ENCODE results near the gene GNG11. TPM values are rescaled to one million over a fixed set of nuclear protein-coding genes. Genes with fewer than 3 reads are reported as not detected.

GNG11 gene
- total and polyA plus RNA-seq, 5 donors from 2014 or later, result 3.1 TPM; not detected in 4

DNA sequence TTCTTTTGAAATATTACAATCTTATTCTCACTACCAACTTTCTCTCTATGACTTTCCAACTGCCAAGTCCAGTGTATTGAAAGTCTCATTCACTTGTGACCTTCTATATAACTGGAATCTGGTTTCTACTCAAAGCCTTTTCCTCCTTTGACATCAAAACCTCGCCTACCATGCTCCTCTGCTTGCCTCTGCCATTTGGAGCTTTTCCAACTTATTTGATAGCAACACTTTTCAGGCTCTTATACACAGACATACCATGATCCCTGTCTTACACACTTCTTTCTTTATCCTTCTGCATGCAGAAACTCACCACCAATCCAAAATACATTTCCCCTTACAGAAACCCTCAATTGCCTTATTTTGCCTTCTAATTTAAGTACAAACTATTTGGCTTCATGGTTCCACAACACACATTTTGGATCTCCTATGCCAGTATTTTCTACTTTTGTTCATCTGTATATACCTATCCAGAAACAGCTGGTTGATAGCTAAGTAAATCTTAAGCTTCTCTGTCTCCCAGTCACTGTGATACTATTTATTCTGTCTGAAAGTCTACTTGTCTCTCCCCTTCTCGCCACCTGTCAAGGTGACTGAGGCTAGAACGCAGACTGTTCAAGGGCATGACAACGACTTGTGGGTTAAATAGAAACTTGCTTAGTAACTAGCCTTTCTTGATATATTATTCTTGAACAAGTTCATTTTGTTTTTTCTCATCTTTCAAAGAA, 22.4 kb downstream of the GNG11 start:
- H3K4me3 Mint-ChIP-seq, result no peak overlapping the region
- Histone ChIP-seq H3K36me3 (ENCODE audit: control insufficient read depth, insufficient read depth, low read length) (no peaks in the 10 kb centered on the region), H3K27me3 (ENCODE audit: control insufficient read depth, insufficient read depth, low read length) (peaks cover 2% of the 10 kb centered on the region), H3K27ac (ENCODE audit: insufficient read depth, low read length, poor library complexity, severe bottlenecking) (no peak overlapping the region), H3K9me3 (ENCODE audit: control insufficient read depth in 2 of 2, low read length in 2 of 2) (no peaks in the 10 kb centered on the region), H3K4me1 (ENCODE audit: control insufficient read depth, insufficient read depth, low read length, poor library complexity, severe bottlenecking) (no peaks in the 10 kb centered on the region), H3K4me3 (ENCODE audit: low read depth, low read length) (no peak overlapping the region)
- no peaks in the 10 kb centered on the region for H3K36me3 Mint-ChIP-seq
- DNase-seq (no peak), ATAC-seq (ENCODE audit: low read depth in 2 of 2) (no peak)
- peaks cover 0 to 5% (median 0%) of the 10 kb centered on the region in 7 donors for H3K9me3 Mint-ChIP-seq
- no peaks in the 10 kb centered on the region for H3K4me1 Mint-ChIP-seq
- peaks cover 6% of the 10 kb centered on the region for H3K27me3 Mint-ChIP-seq
- H3K27ac Mint-ChIP-seq, result no peak overlapping the region

DNA sequence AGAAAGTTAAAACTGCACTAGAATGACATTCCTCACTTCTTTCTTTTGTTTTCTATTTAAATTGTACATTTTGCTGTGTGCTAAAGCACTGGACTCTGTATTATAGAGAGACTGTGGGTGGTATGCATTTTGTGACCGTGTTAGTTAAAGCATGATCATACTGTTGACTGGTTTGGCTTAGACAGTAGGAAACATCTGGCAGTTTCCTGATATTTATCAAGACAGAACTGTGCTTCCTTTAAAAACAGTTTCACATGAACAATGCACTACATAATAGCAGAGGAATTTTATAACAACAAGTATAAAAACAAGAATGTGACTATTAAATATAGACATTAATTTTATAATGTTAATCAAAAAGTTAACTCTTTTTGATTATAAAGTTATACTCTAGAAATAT, 23.1 kb downstream of the GNG11 start:
- H3K27me3 Mint-ChIP-seq, result peaks cover 6% of the 10 kb centered on the region
- no peak overlapping the region for H3K4me3 ChIP-seq (ENCODE audit: low read depth, low read length)
- peaks cover 2% of the 10 kb centered on the region for H3K27me3 ChIP-seq (ENCODE audit: control insufficient read depth, insufficient read depth, low read length)
- no peaks in the 10 kb centered on the region for H3K4me1 ChIP-seq (ENCODE audit: control insufficient read depth, insufficient read depth, low read length, poor library complexity, severe bottlenecking)
- DNase-seq (no peak), ATAC-seq (ENCODE audit: low read depth in 2 of 2) (no peak)
- H3K9me3 Mint-ChIP-seq, result peaks cover 0 to 5% (median 0%) of the 10 kb centered on the region in 7 donors
- H3K9me3 ChIP-seq (ENCODE audit: control insufficient read depth in 2 of 2, low read length in 2 of 2), result no peaks in the 10 kb centered on the region
- H3K27ac Mint-ChIP-seq, result no peak overlapping the region
- H3K36me3 Mint-ChIP-seq, result no peaks in the 10 kb centered on the region
- no peak overlapping the region for H3K27ac ChIP-seq (ENCODE audit: insufficient read depth, low read length, poor library complexity, severe bottlenecking)
- H3K4me1 Mint-ChIP-seq, result no peaks in the 10 kb centered on the region
- H3K4me3 Mint-ChIP-seq, result no peak overlapping the region
- no peaks in the 10 kb centered on the region for H3K36me3 ChIP-seq (ENCODE audit: control insufficient read depth, insufficient read depth, low read length)

DNA sequence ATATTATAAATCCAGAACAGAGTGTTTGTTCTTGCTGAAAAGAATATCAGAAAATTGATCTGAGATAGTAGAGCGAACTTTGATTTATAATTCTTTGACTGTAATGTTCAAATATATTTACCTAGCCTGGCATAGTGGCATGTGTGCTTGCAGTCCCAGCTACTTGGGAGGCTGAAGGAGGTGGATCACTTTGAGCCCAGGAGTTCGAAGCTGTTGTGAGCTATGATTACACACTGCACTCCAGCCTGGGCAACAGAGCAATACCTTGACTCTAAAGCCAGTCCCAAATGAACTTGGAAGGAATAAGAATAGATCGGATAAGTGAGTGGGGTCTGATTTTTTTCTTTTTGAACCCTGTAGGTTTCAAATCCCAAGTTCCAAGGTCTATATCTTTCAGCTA, 23.5 kb downstream of the GNG11 start:
- H3K9me3 ChIP-seq (ENCODE audit: control insufficient read depth in 2 of 2, low read length in 2 of 2), result no peaks in the 10 kb centered on the region
- no peaks in the 10 kb centered on the region for H3K4me1 ChIP-seq (ENCODE audit: control insufficient read depth, insufficient read depth, low read length, poor library complexity, severe bottlenecking)
- Mint-ChIP-seq H3K4me1 (no peaks in the 10 kb centered on the region), H3K36me3 (no peaks in the 10 kb centered on the region), H3K27me3 (peaks cover 6% of the 10 kb centered on the region), H3K9me3 (peaks cover 0 to 5% (median 0%) of the 10 kb centered on the region in 7 donors), H3K27ac (no peak overlapping the region), H3K4me3 (no peak overlapping the region)
- no peaks in the 10 kb centered on the region for H3K36me3 ChIP-seq (ENCODE audit: control insufficient read depth, insufficient read depth, low read length)
- no peak overlapping the region for H3K4me3 ChIP-seq (ENCODE audit: low read depth, low read length)
- DNase-seq (no peak), ATAC-seq (ENCODE audit: low read depth in 2 of 2) (no peak)
- peaks cover 2% of the 10 kb centered on the region for H3K27me3 ChIP-seq (ENCODE audit: control insufficient read depth, insufficient read depth, low read length)
- no peak overlapping the region for H3K27ac ChIP-seq (ENCODE audit: insufficient read depth, low read length, poor library complexity, severe bottlenecking)

DNA sequence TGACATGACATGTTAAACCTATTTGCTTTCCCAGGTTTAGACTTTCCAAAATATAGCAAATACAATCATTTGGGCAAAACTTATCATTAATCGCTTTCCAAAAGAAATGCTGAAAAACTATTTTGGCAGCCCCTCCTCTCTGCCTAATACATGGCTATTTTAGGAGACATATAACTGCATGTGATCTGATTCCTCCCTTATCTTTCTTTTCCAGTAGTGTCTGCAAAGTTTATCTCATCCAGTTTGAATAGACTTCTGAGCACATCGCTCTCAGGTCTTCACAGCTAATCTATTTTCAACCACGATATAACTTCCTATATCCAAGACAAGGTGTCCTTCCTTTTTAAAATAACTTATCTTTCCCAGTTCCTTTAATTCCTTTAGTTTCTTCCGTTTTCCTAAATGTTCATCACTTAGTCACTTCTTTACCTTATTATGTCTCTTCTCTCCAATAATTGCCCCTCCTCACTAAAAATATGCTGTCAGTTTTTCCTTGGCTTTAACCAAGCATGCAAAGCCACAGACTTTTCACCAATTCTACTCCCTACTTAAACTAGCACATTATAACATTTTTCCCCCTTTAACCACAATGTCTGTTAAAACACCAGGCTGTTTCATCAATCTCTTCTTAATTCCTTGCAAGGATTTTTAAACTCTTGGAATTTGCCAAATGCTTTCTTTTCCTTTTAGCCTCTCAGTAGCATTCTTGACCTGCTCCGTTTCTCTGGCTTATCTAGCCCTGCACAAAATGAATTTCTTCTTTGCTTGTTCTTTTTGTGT, 24.4 kb downstream of the GNG11 start:
- H3K4me1 ChIP-seq (ENCODE audit: control insufficient read depth, insufficient read depth, low read length, poor library complexity, severe bottlenecking), result no peaks in the 10 kb centered on the region
- H3K27ac ChIP-seq (ENCODE audit: insufficient read depth, low read length, poor library complexity, severe bottlenecking), result no peak overlapping the region
- H3K9me3 ChIP-seq (ENCODE audit: control insufficient read depth in 2 of 2, low read length in 2 of 2), result no peaks in the 10 kb centered on the region
- peaks cover 2% of the 10 kb centered on the region for H3K27me3 ChIP-seq (ENCODE audit: control insufficient read depth, insufficient read depth, low read length)
- H3K36me3 Mint-ChIP-seq, result no peaks in the 10 kb centered on the region
- no peaks in the 10 kb centered on the region for H3K27me3 Mint-ChIP-seq
- no peak overlapping the region for H3K27ac Mint-ChIP-seq
- ATAC-seq (ENCODE audit: low read depth in 2 of 2) (no peak), DNase-seq (no peak)
- H3K4me3 ChIP-seq (ENCODE audit: low read depth, low read length), result no peak overlapping the region
- peaks cover 0 to 5% (median 0%) of the 10 kb centered on the region in 7 donors for H3K9me3 Mint-ChIP-seq
- no peaks in the 10 kb centered on the region for H3K36me3 ChIP-seq (ENCODE audit: control insufficient read depth, insufficient read depth, low read length)
- no peak overlapping the region for H3K4me3 Mint-ChIP-seq
- H3K4me1 Mint-ChIP-seq, result no peaks in the 10 kb centered on the region

DNA sequence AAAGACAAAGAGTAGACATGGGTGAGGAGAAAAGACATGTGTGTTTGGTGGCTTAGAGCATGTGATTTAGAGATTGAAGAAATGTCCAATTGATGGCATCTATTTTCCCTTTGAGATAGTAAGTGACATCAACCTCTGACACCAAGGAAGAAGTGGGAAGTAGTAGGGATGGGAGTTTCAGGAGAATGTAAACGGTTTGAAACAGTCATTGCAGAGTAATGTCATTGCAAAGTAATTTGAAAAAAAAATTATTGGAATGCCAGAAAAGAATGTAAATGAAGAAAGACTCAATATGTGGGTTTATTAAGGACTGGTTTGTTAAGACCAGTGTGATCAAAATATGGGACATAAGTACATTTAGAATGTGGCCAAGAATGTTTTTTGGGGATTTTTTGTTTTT, 26.6 kb downstream of the GNG11 start:
- Histone ChIP-seq H3K36me3 (ENCODE audit: control insufficient read depth, insufficient read depth, low read length) (no peaks in the 10 kb centered on the region), H3K4me3 (ENCODE audit: low read depth, low read length) (no peak overlapping the region), H3K27ac (ENCODE audit: insufficient read depth, low read length, poor library complexity, severe bottlenecking) (no peak overlapping the region), H3K9me3 (ENCODE audit: control insufficient read depth in 2 of 2, low read length in 2 of 2) (no peaks in the 10 kb centered on the region), H3K4me1 (ENCODE audit: control insufficient read depth, insufficient read depth, low read length, poor library complexity, severe bottlenecking) (no peaks in the 10 kb centered on the region), H3K27me3 (ENCODE audit: control insufficient read depth, insufficient read depth, low read length) (peaks cover 2% of the 10 kb centered on the region)
- Mint-ChIP-seq H3K4me3 (no peak overlapping the region), H3K9me3 (peaks cover 0 to 4% (median 0%) of the 10 kb centered on the region in 7 donors), H3K27ac (no peak overlapping the region), H3K27me3 (no peaks in the 10 kb centered on the region), H3K4me1 (no peaks in the 10 kb centered on the region), H3K36me3 (no peaks in the 10 kb centered on the region)
- DNase-seq (no peak), ATAC-seq (ENCODE audit: low read depth in 2 of 2) (no peak)

DNA sequence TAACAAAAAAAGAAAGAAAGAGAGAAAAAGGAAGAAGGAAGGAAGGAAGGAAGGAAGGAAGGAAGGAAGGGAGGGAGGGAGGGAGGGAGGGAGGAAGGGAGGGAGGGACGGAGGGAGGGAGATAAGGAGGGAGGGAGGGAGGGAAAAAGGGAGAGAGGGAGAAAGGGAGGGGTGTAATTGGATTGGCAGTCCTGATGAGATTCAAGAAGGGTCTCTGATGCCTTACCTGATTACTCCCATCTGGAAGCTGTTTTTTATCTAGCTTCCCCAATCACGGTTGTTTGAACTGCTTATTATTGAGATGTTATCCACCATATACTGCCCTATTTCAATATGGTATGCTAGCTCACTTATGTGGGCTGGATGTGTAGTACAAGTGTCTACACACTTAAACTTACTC, 27.3 kb downstream of the GNG11 start:
- H3K27me3 Mint-ChIP-seq, result no peaks in the 10 kb centered on the region
- Histone ChIP-seq H3K4me1 (ENCODE audit: control insufficient read depth, insufficient read depth, low read length, poor library complexity, severe bottlenecking) (no peaks in the 10 kb centered on the region), H3K36me3 (ENCODE audit: control insufficient read depth, insufficient read depth, low read length) (no peaks in the 10 kb centered on the region), H3K27ac (ENCODE audit: insufficient read depth, low read length, poor library complexity, severe bottlenecking) (no peak overlapping the region), H3K9me3 (ENCODE audit: control insufficient read depth in 2 of 2, low read length in 2 of 2) (no peaks in the 10 kb centered on the region), H3K27me3 (ENCODE audit: control insufficient read depth, insufficient read depth, low read length) (peaks cover 2% of the 10 kb centered on the region), H3K4me3 (ENCODE audit: low read depth, low read length) (no peak overlapping the region)
- no peaks in the 10 kb centered on the region for H3K36me3 Mint-ChIP-seq
- no peaks in the 10 kb centered on the region for H3K4me1 Mint-ChIP-seq
- DNase-seq (no peak), ATAC-seq (ENCODE audit: low read depth in 2 of 2) (no peak)
- peaks cover 0 to 2% (median 0%) of the 10 kb centered on the region in 7 donors for H3K9me3 Mint-ChIP-seq
- H3K4me3 Mint-ChIP-seq, result no peak overlapping the region
- H3K27ac Mint-ChIP-seq, result no peak overlapping the region

DNA sequence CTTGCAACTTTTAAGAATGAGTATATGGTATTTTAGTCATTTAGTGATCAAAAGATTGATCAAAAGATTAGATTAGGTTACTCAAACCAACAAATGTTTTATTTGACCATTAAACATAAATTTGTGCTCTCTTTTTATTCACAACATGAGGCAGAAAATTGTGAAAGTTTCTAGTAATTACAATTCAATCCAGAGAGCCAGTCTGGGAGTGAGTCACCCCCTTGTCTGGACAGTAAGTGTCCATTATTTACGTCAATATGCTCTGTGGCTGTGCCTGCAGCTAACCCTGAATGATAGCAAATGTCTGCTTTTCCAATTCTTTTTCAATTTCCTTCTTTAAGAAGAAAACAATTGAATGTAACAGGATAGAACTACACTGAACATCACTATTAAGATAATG, 27.9 kb downstream of the GNG11 start:
- Histone ChIP-seq H3K36me3 (ENCODE audit: control insufficient read depth, insufficient read depth, low read length) (no peaks in the 10 kb centered on the region), H3K27me3 (ENCODE audit: control insufficient read depth, insufficient read depth, low read length) (peaks cover 2% of the 10 kb centered on the region), H3K27ac (ENCODE audit: insufficient read depth, low read length, poor library complexity, severe bottlenecking) (no peak overlapping the region), H3K4me3 (ENCODE audit: low read depth, low read length) (no peak overlapping the region), H3K4me1 (ENCODE audit: control insufficient read depth, insufficient read depth, low read length, poor library complexity, severe bottlenecking) (no peaks in the 10 kb centered on the region), H3K9me3 (ENCODE audit: control insufficient read depth in 2 of 2, low read length in 2 of 2) (no peaks in the 10 kb centered on the region)
- no peaks in the 10 kb centered on the region for H3K4me1 Mint-ChIP-seq
- no peaks in the 10 kb centered on the region for H3K27me3 Mint-ChIP-seq
- H3K4me3 Mint-ChIP-seq, result no peak overlapping the region
- H3K9me3 Mint-ChIP-seq, result no peaks in the 10 kb centered on the region
- no peak for ATAC-seq (ENCODE audit: low read depth in 2 of 2)
- no peak for DNase-seq
- no peak overlapping the region for H3K27ac Mint-ChIP-seq
- H3K36me3 Mint-ChIP-seq, result no peaks in the 10 kb centered on the region

DNA sequence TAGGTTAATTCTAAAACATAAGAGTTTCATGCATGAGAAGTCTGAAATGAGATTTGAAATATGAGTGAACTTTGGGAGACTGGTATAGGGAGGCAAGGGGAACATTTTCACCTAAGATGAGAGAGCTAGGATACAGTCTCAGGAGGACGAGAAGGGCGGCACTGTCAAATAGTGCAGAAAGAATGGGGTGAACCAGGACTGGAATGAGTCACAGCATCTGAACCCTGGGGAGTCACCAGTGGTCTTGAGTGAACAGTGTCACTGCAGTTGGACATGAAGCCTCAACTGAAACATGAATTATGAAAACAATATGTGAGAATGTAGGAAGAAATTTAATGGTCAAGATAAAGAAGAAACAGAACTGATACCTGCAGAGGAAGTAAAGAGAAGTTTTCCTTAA, 33.8 kb downstream of the GNG11 start:
- Mint-ChIP-seq H3K36me3 (no peaks in the 10 kb centered on the region), H3K4me1 (no peaks in the 10 kb centered on the region), H3K9me3 (no peaks in the 10 kb centered on the region), H3K27me3 (no peaks in the 10 kb centered on the region), H3K27ac (no peak overlapping the region), H3K4me3 (no peak overlapping the region)
- Histone ChIP-seq H3K4me3 (ENCODE audit: low read depth, low read length) (no peak overlapping the region), H3K27me3 (ENCODE audit: control insufficient read depth, insufficient read depth, low read length) (no peaks in the 10 kb centered on the region), H3K4me1 (ENCODE audit: control insufficient read depth, insufficient read depth, low read length, poor library complexity, severe bottlenecking) (no peaks in the 10 kb centered on the region), H3K9me3 (ENCODE audit: control insufficient read depth in 2 of 2, low read length in 2 of 2) (no peaks in the 10 kb centered on the region), H3K27ac (ENCODE audit: insufficient read depth, low read length, poor library complexity, severe bottlenecking) (no peak overlapping the region), H3K36me3 (ENCODE audit: control insufficient read depth, insufficient read depth, low read length) (no peaks in the 10 kb centered on the region)
- no peak for DNase-seq
- no peak for ATAC-seq (ENCODE audit: low read depth in 2 of 2)

All from CD4-positive, CD25-positive, alpha-beta regulatory T cell (primary cell).